ENCODE data around the gene SPTLC3. TPM values are rescaled to one million over a fixed set of nuclear protein-coding genes. Genes with fewer than 3 reads are reported as not detected.

The SPTLC3 gene
- total and polyA plus RNA-seq, 9 donors: 2.1 to 10.5 (median 8.8) TPM

GRCh38 chr20:13186043-13186774 lies 177.4 kb downstream of the SPTLC3 start:
- H3K27ac ChIP-seq: no peak overlapping the region
- H3K27me3 ChIP-seq: no peaks in the 10 kb centered on the region
- H3K4me1 ChIP-seq (ENCODE audit: insufficient read depth): no peaks in the 10 kb centered on the region
- DNase-seq: no peak
- H3K36me3 ChIP-seq: no peaks in the 10 kb centered on the region
- no peaks in the 10 kb centered on the region for H3K9me3 ChIP-seq
- no peak overlapping the region for H3K4me3 ChIP-seq
- 55 to 69% (median 61%) methylated on average over 3 of the region's 3 CpGs for WGBS, 3 donors
- no peak for TF ChIP-seq CTCF (IDR thresholded peaks at IDR 0.05)
- TF ChIP-seq EP300 (IDR thresholded peaks at IDR 0.05): no peak
- no peak for TF ChIP-seq POLR2A (IDR thresholded peaks at IDR 0.05)
- intact Hi-C loops (cut with DNase I): loop anchor here in 1 of 4 donors (10.0 kb wide), 1 partner anchor 769 kb away; no protein-coding TSS in a partner anchor

GRCh38 chr20:13187899-13188298 lies 179.1 kb downstream of the SPTLC3 start:
- TF ChIP-seq POLR2A (IDR thresholded peaks at IDR 0.05) (no peak), EP300 (IDR thresholded peaks at IDR 0.05) (no peak), CTCF (IDR thresholded peaks at IDR 0.05) (no peak)
- no peak overlapping the region for H3K4me3 ChIP-seq
- DNase-seq: no peak
- no peaks in the 10 kb centered on the region for H3K4me1 ChIP-seq (ENCODE audit: insufficient read depth)
- H3K9me3 ChIP-seq: no peaks in the 10 kb centered on the region
- no peaks in the 10 kb centered on the region for H3K36me3 ChIP-seq
- H3K27me3 ChIP-seq: no peaks in the 10 kb centered on the region
- H3K27ac ChIP-seq: no peak overlapping the region
- intact Hi-C loops (cut with DNase I): loop anchor here in 1 of 4 donors (10.0 kb wide), 1 partner anchor 767 kb away; no protein-coding TSS in a partner anchor
- 63 to 72% (median 69%) methylated on average over 2 of the region's 2 CpGs for WGBS, 3 donors

DNA sequence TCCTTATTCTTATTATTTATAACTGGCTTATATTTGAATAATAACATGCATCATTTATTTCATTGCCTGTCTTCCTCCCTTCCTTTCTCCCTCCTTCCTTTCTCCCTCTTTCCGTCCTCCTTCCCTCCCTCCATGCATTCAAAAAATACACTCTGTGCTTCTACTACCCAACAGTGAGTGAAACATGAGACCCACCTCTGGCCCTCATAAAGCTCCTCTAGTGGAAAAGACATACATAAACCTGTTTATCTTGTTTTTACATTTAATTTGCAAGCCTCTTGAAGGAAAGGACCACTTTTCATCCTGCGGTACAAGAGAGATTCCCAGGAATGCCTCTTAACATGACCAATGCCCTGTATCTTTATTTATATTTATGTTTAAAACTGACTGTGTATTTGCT lies 190.5 kb downstream of the SPTLC3 start:
- intact Hi-C loops (cut with DNase I): no loop called here
- Histone ChIP-seq H3K4me3 (no peak overlapping the region), H3K4me1 (ENCODE audit: insufficient read depth) (no peaks in the 10 kb centered on the region), H3K27ac (no peak overlapping the region), H3K9me3 (no peaks in the 10 kb centered on the region), H3K36me3 (no peaks in the 10 kb centered on the region), H3K27me3 (no peaks in the 10 kb centered on the region)
- 55 to 73% (median 64%) methylated on average over 2 of the region's 2 CpGs for WGBS, 3 donors
- TF ChIP-seq POLR2A (IDR thresholded peaks at IDR 0.05): no peak
- TF ChIP-seq CTCF (IDR thresholded peaks at IDR 0.05): no peak
- no peak for TF ChIP-seq EP300 (IDR thresholded peaks at IDR 0.05)
- DNase-seq: no peak

GRCh38 chr20:13200767-13201500 lies 192.2 kb downstream of the SPTLC3 start:
- no peaks in the 10 kb centered on the region for H3K4me1 ChIP-seq (ENCODE audit: insufficient read depth)
- H3K27me3 ChIP-seq: no peaks in the 10 kb centered on the region
- no peaks in the 10 kb centered on the region for H3K36me3 ChIP-seq
- H3K27ac ChIP-seq: no peak overlapping the region
- no peaks in the 10 kb centered on the region for H3K9me3 ChIP-seq
- no peak overlapping the region for H3K4me3 ChIP-seq
- WGBS, 3 donors: 44 to 60% (median 50%) methylated on average over 5 of the region's 5 CpGs
- intact Hi-C loops (cut with DNase I): no loop called here
- no peak for DNase-seq
- no peak for TF ChIP-seq EP300 (IDR thresholded peaks at IDR 0.05)
- no peak for TF ChIP-seq POLR2A (IDR thresholded peaks at IDR 0.05)
- no peak for TF ChIP-seq CTCF (IDR thresholded peaks at IDR 0.05)
